HK-2 (cell line): ENCODE results near the gene MACROD2.

Source experiments
- DNase-seq: peaks from one replicate; pipeline ENCODE4 v3.0.0-alpha.2; 2018; ENCODE audit not compliant: unreplicated experiment

The MACROD2 gene

GRCh38 chr20:15578113-15578512, 1582.8 kb downstream of the MACROD2 start:
- DNase-seq: no peak

- no peak for DNase-seq
Observed at GRCh38 chr20:15579688-15580087, 1584.4 kb downstream of the MACROD2 start.

DNA sequence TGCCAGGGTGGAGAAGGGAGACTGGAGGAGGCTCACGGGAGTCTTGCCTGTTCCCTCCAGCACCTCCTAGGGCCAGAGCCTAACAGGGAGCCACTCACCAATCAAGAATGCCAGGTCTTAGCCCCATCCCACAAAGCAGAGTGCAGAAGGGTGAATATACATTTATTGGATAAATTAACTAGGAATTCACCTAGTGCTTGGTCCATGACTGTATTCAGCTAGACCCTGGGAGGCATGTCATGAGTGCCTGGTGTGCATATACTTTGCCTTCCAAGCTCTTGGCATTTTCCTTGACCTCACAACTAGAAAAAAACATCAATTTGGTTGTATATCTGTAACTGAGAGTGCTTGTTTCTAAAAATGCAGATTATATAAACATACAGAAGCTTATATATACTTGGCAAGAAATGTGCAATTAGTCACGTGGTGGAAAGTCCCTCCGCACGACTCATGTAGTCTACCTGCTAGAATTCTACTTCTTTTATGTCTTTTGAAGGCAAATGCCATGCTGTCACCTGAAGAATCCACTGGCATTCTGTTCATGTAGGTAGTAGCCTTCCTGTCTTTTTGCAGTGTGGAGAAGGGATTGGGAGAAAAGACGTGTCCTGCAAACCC, 1586.9 kb downstream of the MACROD2 start:
- no peak for DNase-seq

DNA sequence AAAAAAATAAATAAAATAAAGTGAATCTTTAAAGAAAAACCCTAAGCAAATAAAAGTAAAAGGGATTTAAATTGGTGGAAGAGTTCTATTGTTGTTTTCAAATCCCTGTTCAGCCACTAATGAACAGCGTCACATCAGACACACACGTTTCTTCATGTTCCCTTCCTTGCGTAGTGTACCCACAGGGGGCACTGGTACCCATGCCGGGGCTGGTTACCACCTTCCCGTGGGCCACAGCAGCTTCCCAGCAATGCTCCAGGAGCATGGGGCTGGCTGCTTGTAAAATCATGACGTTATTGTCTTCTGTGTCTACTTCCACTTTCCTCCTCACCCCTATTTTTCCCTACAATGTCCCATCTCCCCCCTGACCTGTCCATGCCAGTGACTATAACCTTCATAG, 1589.2 kb downstream of the MACROD2 start:
- no peak for DNase-seq

GRCh38 chr20:15593081-15593480, 1597.8 kb downstream of the MACROD2 start:
- DNase-seq: no peak

- DNase-seq: no peak
Observed at GRCh38 chr20:15594158-15594695, 1598.9 kb downstream of the MACROD2 start.

GRCh38 chr20:15596220-15596890, 1601.0 kb downstream of the MACROD2 start:
- DNase-seq: no peak

- DNase-seq: no peak
Observed at GRCh38 chr20:15597306-15597705, 1602.0 kb downstream of the MACROD2 start.

GRCh38 chr20:15599961-15600360, 1604.6 kb downstream of the MACROD2 start:
- DNase-seq: no peak

DNA sequence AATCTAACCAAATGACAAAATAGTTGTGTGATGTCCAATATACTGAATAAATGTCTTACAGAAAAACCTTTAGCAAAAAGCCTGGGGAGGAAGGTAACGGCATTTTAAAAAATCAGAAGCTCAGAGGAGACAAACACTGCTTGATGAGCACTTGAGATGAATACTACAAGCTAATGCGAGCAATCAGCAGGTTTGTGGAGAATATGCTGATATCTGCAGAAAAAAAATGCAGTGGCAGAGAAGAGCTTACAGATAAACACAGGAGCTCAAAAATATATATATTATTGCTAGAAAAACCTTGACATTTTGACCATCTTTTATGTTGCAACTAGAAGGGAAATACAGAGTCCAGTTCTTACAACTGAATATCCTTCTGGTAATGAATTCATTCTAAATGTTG, 1605.2 kb downstream of the MACROD2 start:
- DNase-seq: no peak

DNA sequence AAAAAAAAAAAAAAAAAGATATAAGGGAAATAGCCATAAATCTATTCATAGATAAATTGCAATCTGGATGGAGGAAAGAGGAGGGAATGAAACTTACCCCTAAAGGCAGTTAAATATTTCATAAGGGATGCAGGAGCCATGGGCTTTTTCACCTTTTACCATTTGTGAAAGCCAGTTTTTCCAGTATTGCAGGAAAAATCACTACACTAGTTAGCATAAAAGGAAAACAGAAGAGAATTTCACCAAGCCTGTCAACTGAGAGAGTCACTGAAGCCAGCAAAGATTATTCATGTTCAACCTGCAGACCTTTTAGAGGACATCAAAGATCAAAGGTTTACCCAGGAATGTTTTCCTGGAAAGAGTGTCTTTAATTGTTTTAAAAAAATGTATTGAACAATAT, 1608.2 kb downstream of the MACROD2 start:
- DNase-seq: no peak

GRCh38 chr20:15603978-15604805, 1608.9 kb downstream of the MACROD2 start:
- DNase-seq: no peak

GRCh38 chr20:15609921-15610320, 1614.6 kb downstream of the MACROD2 start:
- no peak for DNase-seq

GRCh38 chr20:15610787-15611186, 1615.5 kb downstream of the MACROD2 start:
- no peak for DNase-seq

GRCh38 chr20:15611541-15611940, 1616.2 kb downstream of the MACROD2 start:
- DNase-seq: no peak

DNA sequence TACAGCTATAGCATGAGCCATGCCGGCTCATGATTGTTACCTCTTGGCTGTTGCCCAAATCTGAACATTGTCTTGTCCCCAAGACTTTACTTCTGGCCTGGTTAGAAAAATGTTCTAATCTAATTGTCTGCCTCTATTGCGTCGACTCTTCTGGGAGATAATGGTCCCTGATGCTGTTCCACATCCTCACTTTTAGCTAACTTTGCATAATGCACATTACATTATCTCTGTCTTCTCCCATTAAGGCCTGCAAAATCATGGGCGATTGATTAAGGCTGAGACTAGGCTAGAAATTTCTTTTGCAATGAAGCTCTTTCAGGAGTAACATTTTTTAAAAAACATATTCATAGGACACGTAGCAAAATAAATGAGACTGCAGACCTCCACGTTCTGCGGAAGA, 1616.9 kb downstream of the MACROD2 start:
- no peak for DNase-seq

GRCh38 chr20:15612769-15613168, 1617.5 kb downstream of the MACROD2 start:
- DNase-seq: no peak

- no peak for DNase-seq
Observed at GRCh38 chr20:15613530-15613929, 1618.2 kb downstream of the MACROD2 start.

DNA sequence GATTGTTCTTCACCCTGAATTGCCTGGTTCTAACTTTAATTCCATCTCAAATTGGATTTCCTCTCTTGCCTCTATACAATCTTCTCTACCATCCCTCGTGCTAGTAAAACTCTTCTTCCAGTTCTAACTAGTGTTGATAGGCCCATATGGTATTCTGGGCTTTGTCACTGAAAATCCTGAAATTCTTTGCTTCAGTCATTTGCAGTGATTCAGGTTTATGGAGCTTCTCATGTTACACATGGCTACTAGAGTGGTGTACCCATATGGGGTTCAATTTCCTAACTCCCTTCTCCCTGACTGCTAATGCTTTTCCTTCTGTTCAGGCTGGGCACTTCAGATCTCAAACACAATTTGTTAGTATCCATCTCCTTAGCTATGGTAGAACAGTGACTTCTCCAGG, 1621.3 kb downstream of the MACROD2 start:
- no peak for DNase-seq

DNA sequence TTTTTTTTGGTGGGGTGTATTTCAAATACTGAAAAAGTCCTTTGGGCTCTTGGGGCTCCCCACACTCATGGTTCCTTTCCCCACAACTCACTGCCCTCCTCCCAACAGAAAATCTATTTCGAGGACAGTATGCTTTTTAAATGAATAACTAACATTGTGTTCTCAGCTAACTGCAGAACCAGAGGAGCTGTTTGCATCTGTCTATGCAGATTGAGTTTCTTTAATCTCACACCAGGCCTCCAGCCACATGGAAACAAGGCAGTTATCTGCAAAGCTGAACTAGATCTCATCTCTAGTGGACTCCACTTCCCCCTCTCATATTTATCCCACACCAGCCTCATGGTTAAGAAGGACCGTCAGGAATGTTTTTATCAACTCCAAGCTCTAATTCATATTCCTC, 1622.8 kb downstream of the MACROD2 start:
- no peak for DNase-seq

- no peak for DNase-seq
Observed at GRCh38 chr20:15618912-15619311, 1623.6 kb downstream of the MACROD2 start.

DNA sequence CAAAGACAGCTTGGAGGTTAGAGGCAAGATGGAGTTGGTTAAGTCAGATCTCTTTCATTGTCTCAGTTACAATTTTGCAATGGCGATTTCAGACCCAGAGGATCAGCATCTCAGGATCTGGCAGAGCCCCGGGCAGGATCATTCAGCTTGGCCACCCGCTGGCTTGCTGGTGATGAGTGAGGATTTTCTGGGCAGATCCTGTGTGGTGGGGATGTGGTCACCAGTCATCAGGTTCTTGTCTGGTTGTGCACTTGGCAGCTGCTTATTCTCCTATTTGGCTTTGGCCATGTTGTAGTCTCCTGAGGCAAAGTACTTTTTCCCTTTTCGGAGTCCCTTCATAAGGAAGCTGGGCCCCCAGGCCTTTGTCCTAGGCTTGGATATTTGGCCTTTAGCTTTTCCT, 1624.0 kb downstream of the MACROD2 start:
- DNase-seq: no peak

- DNase-seq: no peak
Observed at GRCh38 chr20:15619816-15620215, 1624.5 kb downstream of the MACROD2 start.
